Uterus (tissue), 4 donors: ENCODE measurements around the gene TARBP2. TPM values are rescaled to one million over a fixed set of nuclear protein-coding genes. Genes with fewer than 3 reads are reported as not detected.

Experiments used
- DNase-seq, 2 donors: peaks; one replicate each; pipeline ENCODE4 v3.0.0-alpha.2; 2019 to 2020
- H3K27ac ChIP-seq, 2 donors: fragments of 200-600 bp; sonication (generic); 1 replicate in 1 of 2; 2 replicates in 1 of 2; pipeline ENCODE4 v1.5.1; 2016 to 2018
- H3K27me3 ChIP-seq, 2 donors: fragments of 200-600 bp; sonication (generic); one replicate each; pipeline ENCODE4 v1.5.1; 2018 to 2019; ENCODE audit warnings: control low read depth in 1 of 2
- H3K36me3 ChIP-seq, 2 donors: fragments of 200-600 bp; sonication (generic); one replicate each; pipeline ENCODE4 v1.5.1; 2019; ENCODE audit warnings: control low read depth in 1 of 2
- H3K4me1 ChIP-seq, 2 donors: fragments of 200-600 bp; sonication (generic); one replicate each; pipeline ENCODE4 v1.5.1; 2018 to 2019; ENCODE audit warnings: control low read depth in 1 of 2
- H3K4me3 ChIP-seq, 2 donors: fragments of 200-600 bp; sonication (generic); 1 replicate in 1 of 2; 2 replicates in 1 of 2; pipeline ENCODE4 v1.5.1; 2018 to 2019; ENCODE audit warnings: mild to moderate bottlenecking in 1 of 2
- H3K9me3 ChIP-seq, 2 donors: fragments of 200-600 bp; sonication (generic); one replicate each; pipeline ENCODE4 v1.5.1; 2019; ENCODE audit warnings: control low read depth in 1 of 2
- POLR2A ChIP-seq, 2 donors: fragments of 450-650 bp; IDR thresholded peaks; one replicate each; pipeline ENCODE4 v1.6.1; 2016; ENCODE audit warnings: antibody characterized with exemption in 2 of 2, mild to moderate bottlenecking in 1 of 2, moderate library complexity in 1 of 2
- intact Hi-C: fragments of 100-400 bp; cut with DNase I; formaldehyde crosslinking; loops from one replicate; pipeline ENCODE4 v1.15.1; 2023; ENCODE audit warnings: low total_unique reads
- total RNA-seq, 4 donors: library from RNA; depleted of rRNA in 3 of 4; stranded (reverse); fragments of >200 nt in 3 of 4; gene quantifications; one replicate each; pipeline versions ENCODE4 v1.1.0 to v1.2.4, GENCODE V29; 2014 to 2023
- TF ChIP-seq, protein P1 (sequence below), 4 experiments: fragments of 200-600 bp in 2 of 4; fragments of 450-650 bp in 2 of 4; sonication (generic) in 2 of 4; IDR thresholded peaks; one replicate each; pipeline ENCODE4 v1.5.1; 2016 to 2019; ENCODE audit warnings: antibody characterized with exemption in 4 of 4, mild to moderate bottlenecking in 2 of 4, moderate library complexity in 1 of 4
- donor health status: DM: yes; HTN: yes; CAD: no.

Gene TARBP2
- total RNA-seq, 4 donors from 2014 or later = 6.7 to 33.2 (median 19.0) TPM

DNA sequence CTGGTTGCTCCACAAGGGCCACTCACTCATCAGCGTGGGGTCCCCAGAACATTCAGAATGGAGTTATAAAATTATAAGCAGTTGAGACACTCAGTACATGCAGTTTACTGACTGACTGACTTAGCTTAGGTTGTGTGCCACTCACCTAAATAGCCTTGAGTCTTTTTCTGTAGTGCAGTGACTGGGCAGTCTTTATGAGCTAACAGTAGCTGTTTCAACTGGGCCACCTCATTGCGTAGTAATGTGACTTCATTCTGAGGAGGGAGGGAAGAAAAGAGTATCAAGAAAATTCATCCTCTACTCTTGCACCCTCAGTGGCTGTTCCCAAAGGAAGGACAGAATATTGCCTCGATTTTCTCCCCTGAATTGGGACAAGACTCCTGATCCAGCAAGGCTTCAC lies 22.0 kb downstream of the TARBP2 start:
- no peak overlapping the region for H3K27ac ChIP-seq
- TF ChIP-seq, protein P1, sequence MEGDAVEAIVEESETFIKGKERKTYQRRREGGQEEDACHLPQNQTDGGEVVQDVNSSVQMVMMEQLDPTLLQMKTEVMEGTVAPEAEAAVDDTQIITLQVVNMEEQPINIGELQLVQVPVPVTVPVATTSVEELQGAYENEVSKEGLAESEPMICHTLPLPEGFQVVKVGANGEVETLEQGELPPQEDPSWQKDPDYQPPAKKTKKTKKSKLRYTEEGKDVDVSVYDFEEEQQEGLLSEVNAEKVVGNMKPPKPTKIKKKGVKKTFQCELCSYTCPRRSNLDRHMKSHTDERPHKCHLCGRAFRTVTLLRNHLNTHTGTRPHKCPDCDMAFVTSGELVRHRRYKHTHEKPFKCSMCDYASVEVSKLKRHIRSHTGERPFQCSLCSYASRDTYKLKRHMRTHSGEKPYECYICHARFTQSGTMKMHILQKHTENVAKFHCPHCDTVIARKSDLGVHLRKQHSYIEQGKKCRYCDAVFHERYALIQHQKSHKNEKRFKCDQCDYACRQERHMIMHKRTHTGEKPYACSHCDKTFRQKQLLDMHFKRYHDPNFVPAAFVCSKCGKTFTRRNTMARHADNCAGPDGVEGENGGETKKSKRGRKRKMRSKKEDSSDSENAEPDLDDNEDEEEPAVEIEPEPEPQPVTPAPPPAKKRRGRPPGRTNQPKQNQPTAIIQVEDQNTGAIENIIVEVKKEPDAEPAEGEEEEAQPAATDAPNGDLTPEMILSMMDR (IDR thresholded peaks at IDR 0.05) = no peak
- TF ChIP-seq POLR2A (IDR thresholded peaks at IDR 0.05) = no peak
- H3K4me1 ChIP-seq = no peaks in the 10 kb centered on the region
- intact Hi-C loops = no loop called here
- H3K9me3 ChIP-seq = no peaks in the 10 kb centered on the region
- H3K36me3 ChIP-seq = no peaks in the 10 kb centered on the region
- no peak overlapping the region for H3K4me3 ChIP-seq
- H3K27me3 ChIP-seq = no peaks in the 10 kb centered on the region
- DNase-seq = no peak

GRCh38 chr12:53524476-53524875 lies 23.4 kb downstream of the TARBP2 start:
- H3K36me3 ChIP-seq = no peaks in the 10 kb centered on the region
- TF ChIP-seq POLR2A (IDR thresholded peaks at IDR 0.05) = no peak
- TF ChIP-seq, protein P1 (IDR thresholded peaks at IDR 0.05) = no peak
- H3K27ac ChIP-seq = no peak overlapping the region
- intact Hi-C loops = no loop called here
- no peak for DNase-seq
- no peaks in the 10 kb centered on the region for H3K9me3 ChIP-seq
- no peaks in the 10 kb centered on the region for H3K27me3 ChIP-seq
- no peak overlapping the region for H3K4me3 ChIP-seq
- H3K4me1 ChIP-seq = no peaks in the 10 kb centered on the region

DNA sequence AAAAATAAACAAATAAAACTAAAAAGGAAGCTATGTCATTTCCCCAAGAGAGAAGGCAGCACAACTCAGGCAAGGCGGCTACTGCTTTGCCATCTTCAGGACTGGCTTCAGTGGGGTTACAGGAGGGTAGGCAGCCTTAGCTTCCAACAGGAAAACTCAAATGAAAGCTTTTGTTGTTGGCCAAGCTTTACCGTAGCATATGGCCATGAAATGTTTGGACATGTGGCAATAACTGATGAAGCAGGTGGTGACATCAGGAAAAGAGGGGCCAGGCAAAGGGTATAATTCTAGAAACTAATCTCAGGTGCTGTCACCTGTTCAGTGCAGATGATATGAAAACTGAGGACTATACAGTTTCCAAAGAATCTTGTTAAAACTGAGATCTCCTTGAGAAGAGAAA lies 29.0 kb downstream of the TARBP2 start:
- DNase-seq = no peak
- H3K9me3 ChIP-seq = no peaks in the 10 kb centered on the region
- intact Hi-C loops = no loop called here
- no peaks in the 10 kb centered on the region for H3K4me1 ChIP-seq
- no peak overlapping the region for H3K27ac ChIP-seq
- H3K27me3 ChIP-seq = no peaks in the 10 kb centered on the region
- no peaks in the 10 kb centered on the region for H3K36me3 ChIP-seq
- H3K4me3 ChIP-seq = no peak overlapping the region
- TF ChIP-seq, protein P1 (IDR thresholded peaks at IDR 0.05) = no peak
- no peak for TF ChIP-seq POLR2A (IDR thresholded peaks at IDR 0.05)

GRCh38 chr12:53530920-53531319 lies 29.8 kb downstream of the TARBP2 start:
- Histone ChIP-seq H3K4me1 (no peaks in the 10 kb centered on the region), H3K36me3 (no peaks in the 10 kb centered on the region), H3K27ac (no peak overlapping the region), H3K9me3 (no peaks in the 10 kb centered on the region), H3K27me3 (no peaks in the 10 kb centered on the region), H3K4me3 (no peak overlapping the region)
- TF ChIP-seq POLR2A (IDR thresholded peaks at IDR 0.05) = no peak
- TF ChIP-seq, protein P1 (IDR thresholded peaks at IDR 0.05) = no peak
- no peak for DNase-seq
- intact Hi-C loops = no loop called here

- H3K27ac ChIP-seq = no peak overlapping the region
Observed at GRCh38 chr12:53532021-53532420, 30.9 kb downstream of the TARBP2 start.

More at GRCh38 chr12:53532021-53532420, 30.9 kb downstream of the TARBP2 start:
- TF ChIP-seq, protein P1 (IDR thresholded peaks at IDR 0.05) = no peak
- TF ChIP-seq POLR2A (IDR thresholded peaks at IDR 0.05) = no peak
- Histone ChIP-seq H3K4me3 (no peak overlapping the region), H3K36me3 (no peaks in the 10 kb centered on the region), H3K4me1 (no peaks in the 10 kb centered on the region), H3K27me3 (no peaks in the 10 kb centered on the region), H3K9me3 (no peaks in the 10 kb centered on the region)
- no peak for DNase-seq
- intact Hi-C loops = no loop called here
